ENCODE measurements around the gene COX4I1. TPM values are rescaled to one million over a fixed set of nuclear protein-coding genes. Genes with fewer than 3 reads are reported as not detected.

COX4I1 gene
- total RNA-seq, 1 experiment from 2014 or later = 839 TPM

DNA sequence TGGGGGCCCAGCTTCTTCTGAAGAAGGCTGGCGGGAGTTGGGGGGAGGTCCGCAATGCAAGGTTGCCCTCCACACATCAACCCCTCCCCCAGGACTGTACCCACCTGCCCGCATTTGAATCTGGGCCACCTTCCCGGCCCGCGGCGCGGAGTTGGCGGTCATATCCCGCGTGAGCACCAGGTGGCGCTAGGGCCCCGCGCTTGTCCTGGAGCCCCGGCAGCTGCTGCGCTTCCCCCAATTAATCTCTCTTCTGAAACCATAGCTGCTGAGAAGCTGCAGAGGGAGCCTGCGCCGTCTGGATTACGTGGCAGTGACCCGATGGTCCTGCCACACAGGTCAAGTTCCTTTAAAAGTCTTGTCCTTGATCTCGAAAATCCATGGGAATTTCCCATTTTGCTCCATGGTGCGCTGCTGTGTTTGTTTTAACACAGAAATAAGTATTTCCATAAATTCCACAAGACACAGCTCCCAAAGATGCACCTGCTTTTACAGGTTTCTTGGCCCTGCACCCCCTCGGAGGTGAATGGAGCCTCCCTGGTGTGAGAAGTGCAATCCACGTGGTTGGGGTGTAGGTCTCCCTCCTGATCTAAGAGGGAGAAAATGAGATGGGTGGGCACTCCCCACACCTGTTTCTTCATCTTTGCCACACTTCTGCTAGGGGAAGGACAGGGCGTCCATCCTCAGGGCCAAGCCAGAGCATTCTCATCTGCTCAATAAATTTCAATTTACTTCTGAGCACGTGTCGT is 22.1 kb downstream of the COX4I1 start (continued):
- TF ChIP-seq TCF7L2 (IDR thresholded peaks at IDR 0.05; ENCODE audit: borderline replicate concordance, extremely low read depth, insufficient read depth, insufficient read length) (no peak), POLR2AphosphoS5 (IDR thresholded peaks at IDR 0.05; ENCODE audit: low read depth, low read length) (no peak), ZFX (IDR thresholded peaks at IDR 0.05) (no peak)

DNA sequence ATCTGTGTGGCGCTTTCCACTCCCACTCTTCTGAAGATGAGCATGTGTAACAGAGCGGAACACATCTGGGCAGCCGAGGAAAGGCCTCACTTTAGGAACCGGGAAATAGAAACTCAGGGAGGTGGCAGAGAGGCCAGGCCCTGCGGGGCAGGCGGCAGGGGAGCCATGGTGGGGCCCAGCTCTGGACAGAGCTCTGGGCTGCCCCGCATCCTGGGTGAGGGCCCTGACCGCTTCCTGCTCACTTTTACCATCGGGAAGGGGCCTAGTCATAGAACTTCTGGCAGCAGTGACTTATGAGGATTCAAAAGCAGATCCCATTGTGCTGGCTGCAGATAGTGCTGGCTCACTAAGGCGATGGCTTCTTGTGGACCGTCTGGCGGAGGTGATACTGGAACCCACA is 22.6 kb downstream of the COX4I1 start:
- BruUV-seq (replicated peaks) = no TSS peak
- ChIA-PET POLR2A (interaction anchor here (1.0 to 2.0 kb wide), 3 partner anchors 164 to 696 kb away, joined by 3 to 10 read pairs (median 3); no protein-coding TSS in a partner anchor), CTCF (interaction anchor here (0.6 to 4.1 kb wide), 36 partner anchors 8 to 699 kb away, joined by 3 to 232 read pairs (median 5); no protein-coding TSS in a partner anchor), RAD21 (ENCODE audit: low non-redundant PET in 1 of 2, low total read pairs in 2 of 2, uncharacterized antibody in 2 of 2, unreplicated experiment in 2 of 2) (interaction anchor here (0.8 to 3.2 kb wide), 10 partner anchors 71 to 698 kb away, joined by 3 to 34 read pairs (median 8); no protein-coding TSS in a partner anchor)
- Histone ChIP-seq H3K27ac (ENCODE audit: low read depth, low read length) (no peak overlapping the region), H3K36me3 (ENCODE audit: control insufficient read depth in 1 of 2, insufficient read depth in 2 of 2, low read length in 2 of 2) (no peaks in the 10 kb centered on the region), H3K9me3 (ENCODE audit: control insufficient read depth in 1 of 2, insufficient read depth in 1 of 2, low read depth in 1 of 2, low read length in 2 of 2) (no peaks in the 10 kb centered on the region), H3K9ac (ENCODE audit: low read length) (no peak overlapping the region), H3K79me2 (ENCODE audit: insufficient read depth, low read length) (no peaks in the 10 kb centered on the region), H3K4me1 (ENCODE audit: control insufficient read depth in 1 of 2, insufficient read depth in 2 of 2, low read length in 2 of 2) (peaks cover 2 to 14% of the 10 kb centered on the region in 2 experiments; a peak in 3 of 4 replicates), H3K27me3 (ENCODE audit: insufficient read depth, low read length) (0 out of 2 replicates have a peak, but pooled peaks cover 4% of the 10 kb centered on the region), H3K4me3 (replicated peaks in 1 of 2; ENCODE audit: low read depth in 1 of 2, low read length in 2 of 2) (no peak overlapping the region), H3K9me2 (ENCODE audit: insufficient read depth) (no peaks in the 10 kb centered on the region), H4K20me1 (ENCODE audit: insufficient read depth) (no peaks in the 10 kb centered on the region), H2AFZ (ENCODE audit: low read depth, low read length, poor library complexity, severe bottlenecking) (peak overlapping the region; percentile 62), H3K4me2 (ENCODE audit: low read length) (no peak overlapping the region)
- intact Hi-C loops (cut with micrococcal nuclease) = no loop called here
- DNase-seq (ENCODE audit: low read depth, low spot score) (no peak), ATAC-seq (no peak)
- no peak for TF ChIP-seq POLR2A (IDR thresholded peaks at IDR 0.05; ENCODE audit: borderline replicate concordance, extremely low read depth, insufficient read depth, insufficient read length)
- no peak for TF ChIP-seq ZNF274 (IDR thresholded peaks at IDR 0.05; ENCODE audit: low read depth, low read length)
- no peak for TF ChIP-seq CBX3 (IDR thresholded peaks at IDR 0.05; ENCODE audit: low read depth)
- TF ChIP-seq RAD21 (IDR thresholded peaks at IDR 0.05; ENCODE audit: low read depth) = no peak
- TF ChIP-seq CEBPB (IDR thresholded peaks at IDR 0.05; ENCODE audit: low read depth) = no peak
- TF ChIP-seq, protein P1, sequence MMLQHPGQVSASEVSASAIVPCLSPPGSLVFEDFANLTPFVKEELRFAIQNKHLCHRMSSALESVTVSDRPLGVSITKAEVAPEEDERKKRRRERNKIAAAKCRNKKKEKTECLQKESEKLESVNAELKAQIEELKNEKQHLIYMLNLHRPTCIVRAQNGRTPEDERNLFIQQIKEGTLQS (IDR thresholded peaks at IDR 0.05) = no peak
- no peak for TF ChIP-seq EGR1 (IDR thresholded peaks at IDR 0.05; ENCODE audit: low read depth)
- TF ChIP-seq, protein P2, sequence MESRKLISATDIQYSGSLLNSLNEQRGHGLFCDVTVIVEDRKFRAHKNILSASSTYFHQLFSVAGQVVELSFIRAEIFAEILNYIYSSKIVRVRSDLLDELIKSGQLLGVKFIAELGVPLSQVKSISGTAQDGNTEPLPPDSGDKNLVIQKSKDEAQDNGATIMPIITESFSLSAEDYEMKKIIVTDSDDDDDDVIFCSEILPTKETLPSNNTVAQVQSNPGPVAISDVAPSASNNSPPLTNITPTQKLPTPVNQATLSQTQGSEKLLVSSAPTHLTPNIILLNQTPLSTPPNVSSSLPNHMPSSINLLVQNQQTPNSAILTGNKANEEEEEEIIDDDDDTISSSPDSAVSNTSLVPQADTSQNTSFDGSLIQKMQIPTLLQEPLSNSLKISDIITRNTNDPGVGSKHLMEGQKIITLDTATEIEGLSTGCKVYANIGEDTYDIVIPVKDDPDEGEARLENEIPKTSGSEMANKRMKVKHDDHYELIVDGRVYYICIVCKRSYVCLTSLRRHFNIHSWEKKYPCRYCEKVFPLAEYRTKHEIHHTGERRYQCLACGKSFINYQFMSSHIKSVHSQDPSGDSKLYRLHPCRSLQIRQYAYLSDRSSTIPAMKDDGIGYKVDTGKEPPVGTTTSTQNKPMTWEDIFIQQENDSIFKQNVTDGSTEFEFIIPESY (IDR thresholded peaks at IDR 0.05; ENCODE audit: extremely low read depth, insufficient replicate concordance, low read length) = no peak
- no peak for TF ChIP-seq EZH2 (IDR thresholded peaks at IDR 0.05)
- TF ChIP-seq POLR2AphosphoS5 (IDR thresholded peaks at IDR 0.05; ENCODE audit: low read depth, low read length) = no peak
- no peak for TF ChIP-seq SIN3A (IDR thresholded peaks at IDR 0.05; ENCODE audit: low read depth)
- TF ChIP-seq, protein P3, sequence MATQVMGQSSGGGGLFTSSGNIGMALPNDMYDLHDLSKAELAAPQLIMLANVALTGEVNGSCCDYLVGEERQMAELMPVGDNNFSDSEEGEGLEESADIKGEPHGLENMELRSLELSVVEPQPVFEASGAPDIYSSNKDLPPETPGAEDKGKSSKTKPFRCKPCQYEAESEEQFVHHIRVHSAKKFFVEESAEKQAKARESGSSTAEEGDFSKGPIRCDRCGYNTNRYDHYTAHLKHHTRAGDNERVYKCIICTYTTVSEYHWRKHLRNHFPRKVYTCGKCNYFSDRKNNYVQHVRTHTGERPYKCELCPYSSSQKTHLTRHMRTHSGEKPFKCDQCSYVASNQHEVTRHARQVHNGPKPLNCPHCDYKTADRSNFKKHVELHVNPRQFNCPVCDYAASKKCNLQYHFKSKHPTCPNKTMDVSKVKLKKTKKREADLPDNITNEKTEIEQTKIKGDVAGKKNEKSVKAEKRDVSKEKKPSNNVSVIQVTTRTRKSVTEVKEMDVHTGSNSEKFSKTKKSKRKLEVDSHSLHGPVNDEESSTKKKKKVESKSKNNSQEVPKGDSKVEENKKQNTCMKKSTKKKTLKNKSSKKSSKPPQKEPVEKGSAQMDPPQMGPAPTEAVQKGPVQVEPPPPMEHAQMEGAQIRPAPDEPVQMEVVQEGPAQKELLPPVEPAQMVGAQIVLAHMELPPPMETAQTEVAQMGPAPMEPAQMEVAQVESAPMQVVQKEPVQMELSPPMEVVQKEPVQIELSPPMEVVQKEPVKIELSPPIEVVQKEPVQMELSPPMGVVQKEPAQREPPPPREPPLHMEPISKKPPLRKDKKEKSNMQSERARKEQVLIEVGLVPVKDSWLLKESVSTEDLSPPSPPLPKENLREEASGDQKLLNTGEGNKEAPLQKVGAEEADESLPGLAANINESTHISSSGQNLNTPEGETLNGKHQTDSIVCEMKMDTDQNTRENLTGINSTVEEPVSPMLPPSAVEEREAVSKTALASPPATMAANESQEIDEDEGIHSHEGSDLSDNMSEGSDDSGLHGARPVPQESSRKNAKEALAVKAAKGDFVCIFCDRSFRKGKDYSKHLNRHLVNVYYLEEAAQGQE (IDR thresholded peaks at IDR 0.05; ENCODE audit: low read depth) = no peak
- TF ChIP-seq FOSL1 (IDR thresholded peaks at IDR 0.05; ENCODE audit: low read depth) = no peak
- no peak for TF ChIP-seq EZH2phosphoT487 (IDR thresholded peaks at IDR 0.05; ENCODE audit: borderline replicate concordance)
- no peak for TF ChIP-seq ELF1 (IDR thresholded peaks at IDR 0.05; ENCODE audit: borderline replicate concordance, low read depth)

All from HCT116 (cell line).